HCT116 (cell line): ENCODE results near the gene SLC27A1. TPM values are rescaled to one million over a fixed set of nuclear protein-coding genes. Genes with fewer than 3 reads are reported as not detected.

Experiments used
- ATAC-seq: fragments of 200-7000 bp; cut with Tn5 transposase; 2 replicates; pipeline ENCODE4 v1.9.1; 2020; ENCODE audit warnings: mild to moderate bottlenecking, moderate library complexity
- BruUV-seq: library from RNA; stranded (reverse); fragments of 400-500 nt; replicated peaks from 2 replicates; lab custom pipeline; 2021; lab: Mats Ljungman, UMichigan
- CTCF ChIA-PET: fragments of 300-600 bp; sonication (Branson Sonifier 250); formaldehyde crosslinking; loops from one replicate; lab custom pipeline; 2021; ENCODE audit warnings: antibody characterized with exemption; lab: Charles Lee
- POLR2A ChIA-PET: fragments of 300-600, 350-600 bp; sonication (Branson Sonifier 250); formaldehyde crosslinking; loops from one replicate; lab custom pipeline; 2021; ENCODE audit warnings: antibody characterized with exemption; lab: Charles Lee
- RAD21 ChIA-PET, 2 experiments: fragments of 300-600 bp; sonication (Branson Sonifier 250); formaldehyde crosslinking; loops; one replicate each; lab custom pipeline; 2023; ENCODE audit warnings: low total read pairs in 2 of 2; ENCODE audit not compliant: uncharacterized antibody in 2 of 2, unreplicated experiment in 2 of 2, low non-redundant PET in 1 of 2; lab: Charles Lee
- DNase-seq: peaks from one replicate; pipeline ENCODE4 v3.0.0-alpha.2; 2010; ENCODE audit warnings: low read depth, low spot score
- H2AFZ ChIP-seq: fragments of 200-600 bp; shearing (Covaris generic), sonication (generic); 2 replicates; pipeline ENCODE4 v1.6.1; 2017; ENCODE audit warnings: low read depth, mixed run types, mixed read lengths, antibody characterized with exemption, low read length; ENCODE audit not compliant: poor library complexity, severe bottlenecking
- H3K27ac ChIP-seq: 2 replicates; pipeline ENCODE4 v1.5.1; 2012; ENCODE audit warnings: low read depth, low read length
- H3K27me3 ChIP-seq: fragments of 200-600 bp; sonication (generic); 2 replicates; pipeline ENCODE4 v1.6.1; 2016; ENCODE audit warnings: mixed run types, low read length, mixed read lengths; ENCODE audit not compliant: insufficient read depth
- H3K36me3 ChIP-seq, 2 experiments: fragments of 200-500 bp in 1 of 2; fragments of 200-600 bp in 1 of 2; sonication (Bioruptor generic) in 1 of 2; sonication (generic) in 1 of 2; 2 replicates each; pipeline versions ENCODE4 v1.5.1 to v1.6.1; 2014 to 2016; ENCODE audit warnings: low read length in 2 of 2, inconsistent platforms in 1 of 2, mixed read lengths in 1 of 2, mixed run types in 1 of 2; ENCODE audit not compliant: insufficient read depth in 2 of 2, control insufficient read depth in 1 of 2
- H3K4me1 ChIP-seq, 2 experiments: fragments of 200-600 bp in 1 of 2; sonication (generic) in 1 of 2; 2 replicates each; pipeline versions ENCODE4 v1.5.1 to v1.6.1; 2012 to 2017; ENCODE audit warnings: low read length in 2 of 2, inconsistent platforms in 1 of 2, mild to moderate bottlenecking in 1 of 2, mixed read lengths in 1 of 2, mixed run types in 1 of 2, moderate library complexity in 1 of 2; ENCODE audit not compliant: insufficient read depth in 2 of 2, control insufficient read depth in 1 of 2
- H3K4me2 ChIP-seq: fragments of 200-600 bp; sonication (generic); 2 replicates; pipeline ENCODE4 v1.6.1; 2017; ENCODE audit warnings: mixed run types, low read length, mixed read lengths
- H3K4me3 ChIP-seq, 2 experiments: fragments of 200-600 bp in 1 of 2; sonication (generic) in 1 of 2; replicated peaks in 1 of 2; 2 replicates each; pipeline ENCODE4 v1.5.1; 2011 to 2016; ENCODE audit warnings: low read length in 2 of 2, control low read depth in 1 of 2, low read depth in 1 of 2, mild to moderate bottlenecking in 1 of 2, mixed read lengths in 1 of 2, mixed run types in 1 of 2
- H3K79me2 ChIP-seq: fragments of 200-600 bp; sonication (generic); 2 replicates; pipeline ENCODE4 v1.6.1; 2017; ENCODE audit warnings: mild to moderate bottlenecking, mixed run types, low read length, moderate library complexity, mixed read lengths; ENCODE audit not compliant: insufficient read depth
- H3K9ac ChIP-seq: fragments of 200-600 bp; sonication (generic); 2 replicates; pipeline ENCODE4 v1.6.1; 2016; ENCODE audit warnings: low read length, mixed read lengths
- H3K9me2 ChIP-seq: fragments of 200-600 bp; sonication (generic), shearing (Covaris generic); 2 replicates; pipeline ENCODE4 v1.6.1; 2017; ENCODE audit warnings: mixed run types, mild to moderate bottlenecking, moderate library complexity; ENCODE audit not compliant: insufficient read depth
- H3K9me3 ChIP-seq, 2 experiments: fragments of 200-500 bp in 1 of 2; fragments of 200-600 bp in 1 of 2; sonication (Bioruptor generic) in 1 of 2; sonication (generic) in 1 of 2; 2 replicates each; pipeline ENCODE4 v1.6.1; 2014 to 2017; ENCODE audit warnings: low read length in 2 of 2, mixed read lengths in 2 of 2, inconsistent platforms in 1 of 2, low read depth in 1 of 2, mild to moderate bottlenecking in 1 of 2, mixed run types in 1 of 2, moderate library complexity in 1 of 2; ENCODE audit not compliant: control insufficient read depth in 1 of 2, insufficient read depth in 1 of 2
- H4K20me1 ChIP-seq: fragments of 200-600 bp; sonication (generic), shearing (Covaris generic); 2 replicates; pipeline ENCODE4 v1.6.1; 2017; ENCODE audit warnings: mixed run types, mild to moderate bottlenecking, moderate library complexity; ENCODE audit not compliant: insufficient read depth
- ATF3 ChIP-seq: IDR thresholded peaks from 2 replicates; pipeline ENCODE4 v1.6.1; 2012
- CBX3 ChIP-seq: IDR thresholded peaks from 2 replicates; pipeline ENCODE4 v1.6.1; 2012; ENCODE audit warnings: low read depth
- CEBPB ChIP-seq: IDR thresholded peaks from 2 replicates; pipeline ENCODE4 v1.6.1; 2012; ENCODE audit warnings: low read depth
- CTCF ChIP-seq, 3 experiments: fragments of 200-600 bp in 1 of 3; sonication (generic) in 1 of 3; IDR thresholded peaks in 2 of 3; conservative IDR thresholded peaks in 1 of 3; 2 replicates each; pipeline ENCODE4 v1.5.1; 2012 to 2017; ENCODE audit warnings: low read depth in 2 of 3, low read length in 2 of 3, antibody characterized with exemption in 1 of 3, borderline replicate concordance in 1 of 3, control low read depth in 1 of 3, mild to moderate bottlenecking in 1 of 3, mixed read lengths in 1 of 3, mixed run types in 1 of 3, moderate library complexity in 1 of 3; ENCODE audit not compliant: insufficient read depth in 1 of 3
- EGR1 ChIP-seq: IDR thresholded peaks from 2 replicates; pipeline ENCODE4 v1.6.1; 2012; ENCODE audit warnings: low read depth
- ELF1 ChIP-seq: IDR thresholded peaks from 2 replicates; pipeline ENCODE4 v1.6.1; 2012; ENCODE audit warnings: low read depth, borderline replicate concordance
- EZH2 ChIP-seq: fragments of 200-600 bp; sonication (generic); IDR thresholded peaks from 2 replicates; pipeline ENCODE4 v1.6.1; 2017; ENCODE audit warnings: antibody characterized with exemption, mixed run types
- FOSL1 ChIP-seq: IDR thresholded peaks from 2 replicates; pipeline ENCODE4 v1.6.1; 2012; ENCODE audit warnings: low read depth
- JUND ChIP-seq: IDR thresholded peaks from 2 replicates; pipeline ENCODE4 v1.6.1; 2012
- MAX ChIP-seq: IDR thresholded peaks from 2 replicates; pipeline ENCODE4 v1.6.1; 2012
- POLR2A ChIP-seq: IDR thresholded peaks from 2 replicates; pipeline ENCODE4 v1.7.0; 2011; ENCODE audit warnings: borderline replicate concordance; ENCODE audit not compliant: insufficient read depth, insufficient read length; ENCODE audit errors: extremely low read depth
- RAD21 ChIP-seq: IDR thresholded peaks from 2 replicates; pipeline ENCODE4 v1.6.1; 2012; ENCODE audit warnings: low read depth, mild to moderate bottlenecking
- REST ChIP-seq: IDR thresholded peaks from 2 replicates; pipeline ENCODE4 v1.6.1; 2012; ENCODE audit warnings: low read depth
- SIN3A ChIP-seq: IDR thresholded peaks from 2 replicates; pipeline ENCODE4 v1.6.1; 2012; ENCODE audit warnings: low read depth
- SRF ChIP-seq: IDR thresholded peaks from 2 replicates; pipeline ENCODE4 v1.6.1; 2012; ENCODE audit warnings: low read depth
- TCF7L2 ChIP-seq: IDR thresholded peaks from 2 replicates; pipeline ENCODE4 v1.7.0; 2011; ENCODE audit warnings: borderline replicate concordance, inconsistent platforms; ENCODE audit not compliant: insufficient read depth, insufficient read length; ENCODE audit errors: extremely low read depth
- YY1 ChIP-seq: IDR thresholded peaks from 2 replicates; pipeline ENCODE4 v1.6.1; 2011; ENCODE audit warnings: low read length, low read depth, moderate library complexity, mild to moderate bottlenecking; ENCODE audit not compliant: insufficient replicate concordance; ENCODE audit errors: extremely low read depth
- ZBTB33 ChIP-seq: IDR thresholded peaks from 2 replicates; pipeline ENCODE4 v1.6.1; 2011; ENCODE audit warnings: mild to moderate bottlenecking, low read length, moderate library complexity; ENCODE audit not compliant: insufficient replicate concordance; ENCODE audit errors: extremely low read depth
- ZFX ChIP-seq: fragments of 450-650 bp; IDR thresholded peaks from 2 replicates; pipeline ENCODE4 v1.6.1; 2017
- ZNF274 ChIP-seq: fragments of 200-500 bp; sonication (Bioruptor generic); IDR thresholded peaks from 2 replicates; pipeline ENCODE4 v1.6.1; 2014; ENCODE audit warnings: mild to moderate bottlenecking, low read depth, low read length, inconsistent platforms
- intact Hi-C: fragments of 100-400 bp; cut with micrococcal nuclease; formaldehyde crosslinking; loops from 2 replicates; pipeline ENCODE4 v1.10.0; 2022
- total RNA-seq: library from RNA; stranded (reverse); gene quantifications from one replicate; pipeline ENCODE4 v1.2.1, GENCODE V29; 2021; ENCODE audit not compliant: unreplicated experiment

The SLC27A1 gene
- total RNA-seq, 1 experiment from 2014 or later: 22.5 TPM

- CTCF ChIA-PET: no interaction called here
- no peak overlapping the region for H3K4me2 ChIP-seq
- no peak overlapping the region for H3K9ac ChIP-seq
- H4K20me1 ChIP-seq: no peaks in the 10 kb centered on the region
- POLR2A ChIA-PET: no interaction called here
- DNase-seq (no peak), ATAC-seq (no peak)
- H3K4me3 ChIP-seq: no peak overlapping the region
- no TSS peak for BruUV-seq
- no peaks in the 10 kb centered on the region for H3K9me2 ChIP-seq
- RAD21 ChIA-PET: no interaction called here
- intact Hi-C loops: no loop called here
- H3K9me3 ChIP-seq: no peaks in the 10 kb centered on the region
- H3K4me1 ChIP-seq: no peaks in the 10 kb centered on the region
- H2AFZ ChIP-seq: no peak overlapping the region
- no peaks in the 10 kb centered on the region for H3K36me3 ChIP-seq
- H3K27ac ChIP-seq: no peak overlapping the region
- TF ChIP-seq RAD21: no peak
- no peak for TF ChIP-seq EGR1
- TF ChIP-seq SIN3A: no peak
- TF ChIP-seq EZH2: no peak
- TF ChIP-seq CBX3: no peak
- no peak for TF ChIP-seq REST
- TF ChIP-seq MAX: no peak
- no peak for TF ChIP-seq CEBPB
- no peak for TF ChIP-seq ZNF274
- no peak for TF ChIP-seq ATF3
- no peak for TF ChIP-seq TCF7L2
- no peak for TF ChIP-seq SRF
- TF ChIP-seq ZFX: no peak
- no peak for TF ChIP-seq ZBTB33
- TF ChIP-seq YY1: no peak
- no peak for TF ChIP-seq ELF1
- no peak for TF ChIP-seq FOSL1
- no peak for TF ChIP-seq CTCF (IDR thresholded peaks at IDR 0.05 in 2 of 3, conservative IDR thresholded peaks at IDR 0.05 in 1 of 3; ENCODE audit: borderline replicate concordance in 1 of 3, insufficient read depth in 1 of 3, low read depth in 2 of 3, low read length in 2 of 3)
- TF ChIP-seq POLR2A: no peak
- TF ChIP-seq JUND: no peak
- H3K27me3 ChIP-seq: no peaks in the 10 kb centered on the region
- no peaks in the 10 kb centered on the region for H3K79me2 ChIP-seq
Observed at GRCh38 chr19:17524651-17525050, 54.3 kb downstream of the SLC27A1 start.
